Measurements from ENCODE around the gene GPR21.

The GPR21 gene

GRCh38 chr9:123034881-123035510 lies 1.5 kb downstream of the GPR21 start:
- no peak for DNase-seq

- no peak for DNase-seq
These were observed 2.3 kb downstream of the GPR21 start for GRCh38 chr9:123035791-123036190.

GRCh38 chr9:123036893-123037545 lies 3.6 kb downstream of the GPR21 start:
- no peak for DNase-seq

GRCh38 chr9:123039617-123040219 lies 6.3 kb downstream of the GPR21 start:
- no peak for DNase-seq

GRCh38 chr9:123040801-123041200 lies 7.3 kb downstream of the GPR21 start:
- DNase-seq = no peak

- DNase-seq = no peak
These were observed 8.0 kb downstream of the GPR21 start for GRCh38 chr9:123041489-123041888.

- DNase-seq = no peak
These were observed 9.8 kb downstream of the GPR21 start for GRCh38 chr9:123043081-123043939.

- no peak for DNase-seq
These were observed 11.1 kb downstream of the GPR21 start for GRCh38 chr9:123044586-123044985.

- DNase-seq = no peak
These were observed 13.1 kb downstream of the GPR21 start for GRCh38 chr9:123046406-123047195.

GRCh38 chr9:123048748-123049147 lies 15.3 kb downstream of the GPR21 start:
- DNase-seq = no peak

- DNase-seq = peak; percentile 36
These were observed 16.2 kb downstream of the GPR21 start for GRCh38 chr9:123049589-123050222.

GRCh38 chr9:123053046-123053445 lies 19.6 kb downstream of the GPR21 start:
- no peak for DNase-seq

- no peak for DNase-seq
These were observed 20.2 kb downstream of the GPR21 start for GRCh38 chr9:123053711-123054110.

- no peak for DNase-seq
These were observed 25.4 kb downstream of the GPR21 start for GRCh38 chr9:123058834-123059233.

GRCh38 chr9:123059472-123060220 lies 26.2 kb downstream of the GPR21 start:
- no peak for DNase-seq

GRCh38 chr9:123061216-123061615 lies 27.7 kb downstream of the GPR21 start:
- DNase-seq = no peak

- no peak for DNase-seq
These were observed 29.1 kb downstream of the GPR21 start for GRCh38 chr9:123062351-123063176.

GRCh38 chr9:123063177-123063598 lies 29.7 kb downstream of the GPR21 start:
- DNase-seq = no peak

GRCh38 chr9:123063896-123064295 lies 30.4 kb downstream of the GPR21 start:
- no peak for DNase-seq

GRCh38 chr9:123064716-123065115 lies 31.2 kb downstream of the GPR21 start:
- no peak for DNase-seq

Measured in GF-D8 (cell line).